GM12878 (cell line): ENCODE data around the gene OR2B2. TPM values are rescaled to one million over a fixed set of nuclear protein-coding genes. Genes with fewer than 3 reads are reported as not detected.
A peak's percentile ranks its signal among the peaks of the same experiment; 100 is the strongest.

Experiments
- ATAC-seq: fragments of 200-7000 bp; cut with Tn5 transposase; 3 replicates; pipeline ENCODE4 v1.9.1; 2020; ENCODE audit warnings: mild to moderate bottlenecking, moderate library complexity
- BruUV-seq: library from RNA; stranded (reverse); fragments of 400-500 nt; replicated peaks from 2 replicates; lab custom pipeline; 2021; lab: Mats Ljungman, UMichigan
- CTCF ChIA-PET: fragments of 300-600 bp; sonication (Branson Sonifier 250); formaldehyde crosslinking; extraction: SDS; loops from one replicate; lab custom pipeline; 2021; ENCODE audit warnings: inconsistent platforms; lab: Yijun Ruan, JAX
- POLR2A ChIA-PET: fragments of 350-600 bp; formaldehyde crosslinking; extraction: SDS; loops from one replicate; lab custom pipeline; 2021; ENCODE audit warnings: inconsistent platforms; lab: Charles Lee
- RAD21 ChIA-PET: fragments of 300-600 bp; sonication (Branson Sonifier 250); formaldehyde crosslinking; loops from one replicate; lab custom pipeline; 2023; ENCODE audit warnings: antibody characterized with exemption; ENCODE audit not compliant: unreplicated experiment; lab: Charles Lee
- SMC1A ChIA-PET: fragments of 300-600 bp; sonication (Branson Sonifier 250); formaldehyde crosslinking; loops from one replicate; lab custom pipeline; 2023; ENCODE audit not compliant: unreplicated experiment, uncharacterized antibody; lab: Charles Lee
- DNase-seq: peaks from one replicate; pipeline ENCODE4 v3.0.0-alpha.2; 2011; ENCODE audit warnings: low read depth, low spot score
- FAIRE-seq: peaks from 3 replicates; lab custom pipeline; 2011; peaks lifted over from hg19 to GRCh38; lab: Jason Lieb, UNC
- H2AFZ ChIP-seq: 2 replicates; pipeline ENCODE4 v1.6.0; 2011; ENCODE audit warnings: low read depth, low read length, control low read depth; ENCODE audit not compliant: control insufficient read depth
- H3K27ac ChIP-seq: 2 replicates; pipeline ENCODE4 v1.5.1; 2011; ENCODE audit warnings: control low read depth; ENCODE audit not compliant: control insufficient read depth, insufficient read depth
- H3K27me3 ChIP-seq, 2 experiments: replicated peaks in 1 of 2; 2 replicates each; pipeline versions ENCODE4 v1.6.0 to v1.6.1; 2011; ENCODE audit warnings: low read length in 1 of 2; ENCODE audit not compliant: control insufficient read depth in 2 of 2, insufficient read depth in 2 of 2
- H3K36me3 ChIP-seq, 2 experiments: 2 replicates each; pipeline ENCODE4 v1.5.1; 2011; ENCODE audit warnings: low read length in 1 of 2; ENCODE audit not compliant: control insufficient read depth in 2 of 2, insufficient read depth in 2 of 2
- H3K4me1 ChIP-seq: 2 replicates; pipeline ENCODE4 v1.6.1; 2011; ENCODE audit warnings: mild to moderate bottlenecking, low read length, moderate library complexity, mixed read lengths; ENCODE audit not compliant: control insufficient read depth, insufficient read depth
- H3K4me2 ChIP-seq: 2 replicates; pipeline ENCODE4 v1.6.0; 2011; ENCODE audit warnings: control low read depth; ENCODE audit not compliant: control insufficient read depth, insufficient read depth
- H3K4me3 ChIP-seq: fragments of 200-600 bp; sonication (generic); 2 replicates; pipeline ENCODE4 v1.5.1; 2016
- H3K79me2 ChIP-seq: 2 replicates; pipeline ENCODE4 v1.6.0; 2011; ENCODE audit warnings: low read length; ENCODE audit not compliant: control insufficient read depth, insufficient read depth
- H3K9ac ChIP-seq: 2 replicates; pipeline ENCODE4 v1.8.0; 2011; ENCODE audit warnings: low read length, control low read depth, mixed read lengths; ENCODE audit not compliant: control insufficient read depth, insufficient read depth
- H3K9me3 ChIP-seq: replicated peaks from 3 replicates; pipeline ENCODE4 v1.5.1; 2011; ENCODE audit warnings: mild to moderate bottlenecking, low read length; ENCODE audit not compliant: control insufficient read depth, insufficient read depth
- H4K20me1 ChIP-seq: 2 replicates; pipeline ENCODE4 v1.6.0; 2011; ENCODE audit not compliant: control insufficient read depth, insufficient read depth
- BHLHE40 ChIP-seq, 2 experiments: fragments of 450-650 bp in 1 of 2; IDR thresholded peaks; 2 replicates each; pipeline ENCODE4 v1.6.1; 2011 to 2017; ENCODE audit warnings: low read depth in 2 of 2, borderline replicate concordance in 1 of 2, improper control_type of control experiment in 1 of 2, low read length in 1 of 2, mild to moderate bottlenecking in 1 of 2
- IKZF1 ChIP-seq: fragments of 450-650 bp; conservative IDR thresholded peaks from 2 replicates; pipeline ENCODE4 v1.6.1; 2017; ENCODE audit warnings: antibody characterized with exemption, mild to moderate bottlenecking
- NRF1 ChIP-seq: conservative IDR thresholded peaks from 2 replicates; pipeline ENCODE4 v1.6.1; 2011; ENCODE audit warnings: mild to moderate bottlenecking, low read depth, low read length, improper control_type of control experiment
- ZNF24 ChIP-seq: fragments of 450-650 bp; IDR thresholded peaks from 2 replicates; pipeline ENCODE4 v1.6.1; 2017; ENCODE audit warnings: antibody characterized with exemption, mild to moderate bottlenecking
- WGBS: methylation state at CpG from one replicate; pipeline ENCODE4 v1.1.6; 2016; ENCODE audit warnings: low lambda C conversion rate; ENCODE audit not compliant: insufficient replicate concordance, insufficient coverage; ENCODE audit errors: missing lambda C conversion rate; 5-methylcytosine and 5-hydroxymethylcytosine counted together
- in situ Hi-C: fragments of 300-500 bp; cut with MboI; formaldehyde crosslinking; loops from 9 replicates; pipeline ENCODE4 v1.14.3; 2018; ENCODE audit warnings: mixed read lengths
- intact Hi-C: fragments of 100-400 bp; cut with micrococcal nuclease; formaldehyde crosslinking; loops from one replicate; pipeline ENCODE4 v1.14.2; 2022; ENCODE audit not compliant: unreplicated experiment
- polyA plus RNA-seq, 11 experiments: library from polyadenylated mRNA; depleted of rRNA in 4 of 11; unstranded in 6 of 11; stranded (reverse) in 5 of 11; fragments of >200 nt; fragmentation: Nextera tagmentation in 4 of 11; fragmentation: Illumina TruSeq in 1 of 11; extraction: Ambion mirVana in 4 of 11; extraction: Trizol in 1 of 11; gene quantifications; 1 replicate in 1 of 11; 2 replicates in 10 of 11; pipeline versions ENCODE4 v1.2.1 to v1.2.3, GENCODE V29; 2011 to 2016; ENCODE audit warnings: inconsistent platforms in 2 of 11, missing spikeins in 2 of 11, low read depth in 1 of 11
- total RNA-seq, 4 experiments: library from RNA; depleted of rRNA in 3 of 4; stranded (reverse); fragments of >200 nt in 3 of 4; fragmentation: Illumina TruSeq in 1 of 4; extraction: Trizol in 1 of 4; gene quantifications; 2 replicates each; pipeline versions ENCODE4 v1.2.1 to v1.2.3, GENCODE V29; 2013 to 2021

OR2B2 gene
- total and polyA plus RNA-seq, 10 of the 15 experiments (the other 5 are each of a cell fraction or from before 2014, with no cell fraction given): not detected

GRCh38 chr6:27879837-27880236, 32.4 kb downstream of the OR2B2 start:
- H2AFZ ChIP-seq: no peak overlapping the region
- POLR2A ChIA-PET: no interaction called here
- H3K4me2 ChIP-seq: no peak overlapping the region
- FAIRE-seq (no peak), ATAC-seq (no peak), DNase-seq (no peak)
- H3K27me3 ChIP-seq: no peaks in the 10 kb centered on the region
- no peaks in the 10 kb centered on the region for H4K20me1 ChIP-seq
- H3K79me2 ChIP-seq: no peaks in the 10 kb centered on the region
- BruUV-seq: no TSS peak
- TF ChIP-seq IKZF1 (no peak), NRF1 (no peak)
- CTCF ChIA-PET: no interaction called here
- H3K9ac ChIP-seq: no peak overlapping the region
- in situ Hi-C loops (no loop called here), intact Hi-C loops (no loop called here)
- no peaks in the 10 kb centered on the region for H3K36me3 ChIP-seq
- no peak overlapping the region for H3K4me3 ChIP-seq
- SMC1A ChIA-PET: no interaction called here
- H3K9me3 ChIP-seq: no peaks in the 10 kb centered on the region
- WGBS: 94% methylated on average over 5 of the region's 5 CpGs
- H3K27ac ChIP-seq: no peak overlapping the region
- RAD21 ChIA-PET: no interaction called here
- H3K4me1 ChIP-seq: no peaks in the 10 kb centered on the region

- DNase-seq (no peak), ATAC-seq (no peak), FAIRE-seq (no peak)
- H3K79me2 ChIP-seq: no peaks in the 10 kb centered on the region
- no peaks in the 10 kb centered on the region for H4K20me1 ChIP-seq
- TF ChIP-seq BHLHE40 (IDR thresholded peaks at IDR 0.05; ENCODE audit: borderline replicate concordance in 1 of 2, low read depth in 2 of 2, low read length in 1 of 2) (no peak), ZNF24 (no peak)
- ChIA-PET CTCF (interaction anchor here (0.6 to 1.9 kb wide), 3 partner anchors 21 to 1372 kb away, joined by 3 to 6 read pairs (median 3); no protein-coding TSS in a partner anchor), POLR2A (interaction anchor here (0.8 to 2.6 kb wide), 3 partner anchors 16 to 379 kb away, joined by 3 to 16 read pairs (median 5); a partner anchor contains a TSS), SMC1A (interaction anchor here (1.1 to 1.9 kb wide), 6 partner anchors 9 to 37 kb away, joined by 3 to 6 read pairs (median 5); a partner anchor contains a TSS), RAD21 (interaction anchor here (1.3 to 4.3 kb wide), 3 partner anchors 16 to 37 kb away, joined by 3 to 32 read pairs (median 29); a partner anchor contains a TSS)
- BruUV-seq: no TSS peak
- H3K27ac ChIP-seq: peak overlapping the region; percentile 97
- peak overlapping the region; percentile 55 for H3K4me2 ChIP-seq
- H2AFZ ChIP-seq: peak overlapping the region; percentile 87
- no peaks in the 10 kb centered on the region for H3K27me3 ChIP-seq
- H3K36me3 ChIP-seq: no peaks in the 10 kb centered on the region
- peak overlapping the region; percentile 75 for H3K9ac ChIP-seq
- in situ Hi-C loops (no loop called here), intact Hi-C loops (no loop called here)
- no peaks in the 10 kb centered on the region for H3K9me3 ChIP-seq
- H3K4me1 ChIP-seq: peaks cover 15% of the 10 kb centered on the region
- H3K4me3 ChIP-seq: peak overlapping the region; percentile 12; the same call in 1 of the 2 replicates
- 84% methylated on average over 8 of the region's 8 CpGs for WGBS
These were observed 38.2 kb downstream of the OR2B2 start for GRCh38 chr6:27874016-27874415.
